Upper lobe of left lung (tissue), 6 donors: ENCODE data around the gene PNCK. TPM values are rescaled to one million over a fixed set of nuclear protein-coding genes. Genes with fewer than 3 reads are reported as not detected.
A peak's percentile ranks its signal among the peaks of the same experiment; 100 is the strongest.

Source experiments
- ATAC-seq, 2 donors: fragments of 200-7000 bp; cut with Tn5 transposase; one replicate each; pipeline ENCODE4 v1.9.1; 2022; ENCODE audit warnings: mild to moderate bottlenecking in 2 of 2, moderate library complexity in 2 of 2; ENCODE audit not compliant: low FRiP score in 2 of 2
- DNase-seq, 2 donors: peaks; one replicate each; pipeline ENCODE4 v3.0.0-alpha.2; 2019 to 2020
- H3K27ac ChIP-seq, 4 donors: fragments of 200-600 bp; sonication (generic); one replicate each; pipeline ENCODE4 v1.5.1; 2016 to 2019
- H3K27me3 ChIP-seq, 4 donors: fragments of 200-600 bp; sonication (generic); one replicate each; pipeline ENCODE4 v1.5.1; 2017 to 2019
- H3K36me3 ChIP-seq, 4 donors: fragments of 200-600 bp; sonication (generic); one replicate each; pipeline ENCODE4 v1.5.1; 2016 to 2019
- H3K4me1 ChIP-seq, 4 donors: fragments of 200-600 bp; sonication (generic); one replicate each; pipeline ENCODE4 v1.5.1; 2018 to 2019
- H3K4me3 ChIP-seq, 4 donors: fragments of 200-600 bp; sonication (generic); one replicate each; pipeline ENCODE4 v1.5.1; 2017 to 2019; ENCODE audit warnings: mild to moderate bottlenecking in 2 of 4, moderate library complexity in 1 of 4
- H3K9me3 ChIP-seq, 4 donors: fragments of 200-600 bp; sonication (generic); one replicate each; pipeline ENCODE4 v1.5.1; 2018 to 2019
- CTCF ChIP-seq, 6 experiments: fragments of 450-650 bp in 4 of 6; fragments of 200-600 bp in 2 of 6; sonication (generic) in 2 of 6; IDR thresholded peaks; one replicate each; pipeline ENCODE4 v1.5.1; 2016 to 2019; ENCODE audit warnings: antibody characterized with exemption in 6 of 6
- EP300 ChIP-seq, 4 donors: sonication (generic); formaldehyde crosslinking; IDR thresholded peaks; one replicate each; pipeline ENCODE4 v1.5.1; 2017; ENCODE audit warnings: antibody characterized with exemption in 4 of 4, control low read depth in 2 of 4
- POLR2A ChIP-seq, 4 donors: fragments of 450-650 bp; IDR thresholded peaks; one replicate each; pipeline ENCODE4 v1.5.1; 2016 to 2017; ENCODE audit warnings: antibody characterized with exemption in 4 of 4, mild to moderate bottlenecking in 2 of 4
- POLR2AphosphoS5 ChIP-seq, 2 donors: sonication (generic); formaldehyde crosslinking; IDR thresholded peaks; one replicate each; pipeline ENCODE4 v1.5.1; 2017; ENCODE audit warnings: antibody characterized with exemption in 2 of 2
- WGBS, 2 donors: methylation state at CpG; one replicate each; pipeline ENCODE4 v1.1.5; 2017 to 2018; 5-methylcytosine and 5-hydroxymethylcytosine counted together
- total RNA-seq, 6 donors: library from RNA; depleted of rRNA in 4 of 6; stranded (reverse); fragments of >200 nt in 4 of 6; gene quantifications; one replicate each; pipeline versions ENCODE4 v1.1.0 to v1.2.1, GENCODE V29; 2016 to 2021
- donor health status: DM: no; HTN: no; CAD: no; lungs with moderate emphysema.
- donor health status: DM: no; HTN: yes; CAD: no; lungs with severe emphysema.

Gene PNCK
- total RNA-seq, 6 donors from 2014 or later, result 0.47 to 5.2 TPM; not detected in 4

DNA sequence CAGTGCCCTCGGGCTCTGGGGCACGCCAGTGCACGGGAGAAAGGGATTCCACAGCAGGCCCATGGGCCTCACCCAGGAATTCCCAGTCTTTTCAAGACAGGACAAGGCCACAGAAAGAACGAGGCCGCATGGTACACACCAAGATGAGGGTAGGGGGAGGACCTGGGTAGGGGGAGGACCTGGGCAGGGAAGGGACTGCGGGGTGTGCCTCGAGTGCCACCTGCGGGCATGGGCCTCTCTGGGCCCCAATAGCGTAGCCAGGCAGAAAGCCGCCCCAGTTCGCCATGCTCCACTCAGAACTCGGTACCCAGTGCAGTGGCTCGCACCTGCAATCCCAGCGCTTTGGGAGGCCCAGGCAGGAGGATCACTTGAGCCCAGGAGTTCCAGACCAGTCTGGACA, 40.6 kb downstream of the PNCK start:
- WGBS, 2 donors, result 94 to 97% methylated on average over 5 to 14 of the region's 14 CpGs

GRCh38 chrX:153632595-153632946, 41.0 kb downstream of the PNCK start:
- Histone ChIP-seq H3K27ac (no peak overlapping the region), H3K4me1 (no peaks in the 10 kb centered on the region), H3K36me3 (no peaks in the 10 kb centered on the region), H3K4me3 (no peak overlapping the region), H3K9me3 (peaks cover 0 to 11% (median 0%) of the 10 kb centered on the region in 4 donors), H3K27me3 (peaks cover 0 to 4% (median 0%) of the 10 kb centered on the region in 4 donors)
- TF ChIP-seq CTCF (IDR thresholded peaks at IDR 0.05) (no peak), EP300 (IDR thresholded peaks at IDR 0.05) (no peak), POLR2A (IDR thresholded peaks at IDR 0.05) (no peak), POLR2AphosphoS5 (IDR thresholded peaks at IDR 0.05) (no peak)
- no peak for DNase-seq
- ATAC-seq, result no peak
- WGBS, 2 donors, result 86 to 100% methylated on average over 2 to 7 of the region's 7 CpGs

More for the DNA sequence above, 40.6 kb downstream of the PNCK start:
- H3K36me3 ChIP-seq, result no peaks in the 10 kb centered on the region
- H3K27me3 ChIP-seq, result peaks cover 0 to 4% (median 0%) of the 10 kb centered on the region in 4 donors
- H3K9me3 ChIP-seq, result peaks cover 0 to 11% (median 0%) of the 10 kb centered on the region in 4 donors
- no peak overlapping the region for H3K27ac ChIP-seq
- no peaks in the 10 kb centered on the region for H3K4me1 ChIP-seq
- H3K4me3 ChIP-seq, result no peak overlapping the region
- no peak for DNase-seq
- no peak for ATAC-seq
- TF ChIP-seq EP300 (IDR thresholded peaks at IDR 0.05) (no peak), POLR2A (IDR thresholded peaks at IDR 0.05) (no peak), CTCF (IDR thresholded peaks at IDR 0.05) (no peak), POLR2AphosphoS5 (IDR thresholded peaks at IDR 0.05) (no peak)

DNA sequence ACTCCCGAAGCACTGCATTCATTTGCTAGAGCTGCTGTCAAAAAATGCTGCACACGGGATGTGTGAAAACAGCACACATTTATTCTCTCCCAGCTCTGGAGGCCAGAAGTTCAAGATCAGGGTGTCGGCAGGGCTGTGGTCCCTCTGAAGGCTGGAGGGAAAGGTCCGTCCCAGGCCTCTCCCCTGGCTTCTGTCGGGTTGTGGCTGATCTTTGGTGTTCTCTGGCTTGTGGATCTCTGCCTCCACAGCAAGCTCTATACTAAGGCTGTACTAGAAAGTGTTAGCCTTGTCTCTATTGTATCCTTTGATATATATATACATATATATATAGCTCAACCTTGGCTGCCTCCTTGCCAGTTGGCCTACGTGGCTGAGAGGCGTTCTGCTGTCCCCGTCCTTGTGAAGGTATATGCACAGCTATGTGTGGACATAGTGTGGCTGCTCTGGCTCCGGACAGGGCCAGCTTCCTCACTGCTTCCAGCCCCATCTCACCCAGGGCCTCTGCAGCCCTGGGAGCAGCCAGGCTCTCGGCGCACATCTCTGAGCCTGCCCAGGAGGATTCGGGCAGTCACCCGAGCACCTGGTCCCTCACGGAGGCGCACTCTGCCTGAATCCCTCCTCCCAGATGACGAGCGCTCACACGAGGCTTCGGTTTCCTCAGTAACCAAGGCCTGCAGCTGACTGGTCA, 41.6 kb downstream of the PNCK start:
- no peak overlapping the region for H3K4me3 ChIP-seq

GRCh38 chrX:153631346-153631745, 42.3 kb downstream of the PNCK start:
- peaks cover 0 to 11% (median 0%) of the 10 kb centered on the region in 4 donors for H3K9me3 ChIP-seq
- no peak overlapping the region for H3K4me3 ChIP-seq
- TF ChIP-seq POLR2A (IDR thresholded peaks at IDR 0.05), result no peak
- no peak for TF ChIP-seq CTCF (IDR thresholded peaks at IDR 0.05)
- TF ChIP-seq EP300 (IDR thresholded peaks at IDR 0.05), result no peak
- TF ChIP-seq POLR2AphosphoS5 (IDR thresholded peaks at IDR 0.05), result no peak
- DNase-seq, result no peak
- no peak overlapping the region for H3K27ac ChIP-seq
- WGBS, 2 donors, result 83 to 90% methylated on average over 2 of the region's 2 CpGs
- peaks cover 0 to 3% (median 0%) of the 10 kb centered on the region in 4 donors for H3K27me3 ChIP-seq
- H3K36me3 ChIP-seq, result no peaks in the 10 kb centered on the region
- no peaks in the 10 kb centered on the region for H3K4me1 ChIP-seq
- no peak for ATAC-seq

More for the DNA sequence above, 41.6 kb downstream of the PNCK start:
- no peak overlapping the region for H3K27ac ChIP-seq
- TF ChIP-seq CTCF (IDR thresholded peaks at IDR 0.05), result no peak
- no peak for TF ChIP-seq POLR2A (IDR thresholded peaks at IDR 0.05)
- no peak for TF ChIP-seq EP300 (IDR thresholded peaks at IDR 0.05)
- TF ChIP-seq POLR2AphosphoS5 (IDR thresholded peaks at IDR 0.05), result no peak
- no peak for DNase-seq
- no peaks in the 10 kb centered on the region for H3K4me1 ChIP-seq
- 87% methylated on average over 19 of the region's 19 CpGs; no CpG with 5 or more reads in 1 of the 2 donors for WGBS, 2 donors
- no peak for ATAC-seq
- H3K27me3 ChIP-seq, result peaks cover 0 to 4% (median 0%) of the 10 kb centered on the region in 4 donors
- H3K9me3 ChIP-seq, result peaks cover 0 to 11% (median 0%) of the 10 kb centered on the region in 4 donors
- no peaks in the 10 kb centered on the region for H3K36me3 ChIP-seq

DNA sequence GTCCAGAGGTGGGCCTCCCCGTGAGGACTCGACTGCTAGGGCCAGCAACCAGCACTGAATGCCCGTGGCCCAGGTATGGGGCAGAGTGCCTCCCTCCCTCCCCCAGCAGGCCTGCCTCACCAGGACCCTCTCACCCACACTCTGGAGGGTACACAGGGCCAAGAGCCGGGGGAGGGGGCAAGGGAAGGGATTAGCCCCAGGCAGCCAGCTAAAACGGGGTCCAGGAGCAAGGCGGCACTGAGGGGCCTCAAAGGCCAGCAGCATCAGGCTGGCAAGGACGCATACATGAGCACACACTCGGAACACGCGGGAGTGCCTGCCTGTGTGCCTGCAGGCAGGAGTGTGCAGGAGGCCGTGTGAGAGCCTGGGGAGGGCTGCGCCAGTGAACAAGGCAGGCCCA, 44.9 kb downstream of the PNCK start:
- WGBS, 2 donors, result 90% methylated on average over 10 of the region's 12 CpGs; no CpG with 5 or more reads in 1 of the 2 donors
- Histone ChIP-seq H3K36me3 (no peaks in the 10 kb centered on the region), H3K27me3 (no peaks in the 10 kb centered on the region), H3K9me3 (peaks cover 0 to 11% (median 0%) of the 10 kb centered on the region in 4 donors), H3K4me3 (no peak overlapping the region), H3K4me1 (no peaks in the 10 kb centered on the region), H3K27ac (no peak overlapping the region)
- ATAC-seq (no peak), DNase-seq (peak in 1 of 2 donors; percentile 32)
- no peak for TF ChIP-seq CTCF (IDR thresholded peaks at IDR 0.05)
- no peak for TF ChIP-seq POLR2AphosphoS5 (IDR thresholded peaks at IDR 0.05)
- TF ChIP-seq POLR2A (IDR thresholded peaks at IDR 0.05), result no peak
- no peak for TF ChIP-seq EP300 (IDR thresholded peaks at IDR 0.05)
